ENCODE measurements around the gene PRMT1.

DNA sequence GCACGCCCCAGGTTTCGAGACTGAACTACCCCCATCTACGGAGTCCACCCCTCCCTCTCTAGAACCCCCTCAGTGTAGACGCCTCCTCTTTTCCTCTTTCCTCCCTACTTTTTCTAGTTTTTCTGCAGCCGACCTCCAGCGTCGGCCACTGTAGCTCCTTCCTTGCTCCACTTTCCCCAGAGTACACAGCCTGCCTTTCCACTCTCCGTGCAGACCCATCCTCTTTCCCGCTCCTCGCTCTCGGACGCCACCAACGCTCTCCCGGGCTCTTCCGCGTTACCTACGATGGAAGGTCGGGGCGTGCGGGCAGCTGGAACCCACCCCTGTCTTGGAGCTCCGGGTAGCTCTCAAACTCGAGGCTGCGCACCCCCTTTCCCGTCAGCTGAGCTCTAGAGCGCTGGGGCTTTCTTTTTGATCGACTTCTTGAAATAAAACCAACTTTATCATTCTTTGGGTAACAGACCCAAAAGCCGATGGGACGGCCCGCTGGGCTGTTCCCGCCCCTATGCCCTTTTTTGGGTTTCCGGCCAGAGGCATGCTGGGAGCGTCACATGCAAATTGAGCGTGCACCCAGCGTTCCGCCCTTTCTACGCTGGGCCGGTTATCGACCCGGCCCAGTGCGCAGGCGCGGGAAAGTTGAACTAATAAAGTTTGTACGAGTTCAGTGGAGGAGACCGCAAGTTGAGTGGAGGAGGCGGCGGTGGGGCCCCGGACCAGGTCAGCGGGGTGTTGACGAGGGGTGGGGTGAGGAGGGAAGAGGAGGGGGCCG, 11.5 kb upstream of the PRMT1 start, which contains the start of the genes BCL2L12 and IRF3:
- TF ChIP-seq, protein P1, sequence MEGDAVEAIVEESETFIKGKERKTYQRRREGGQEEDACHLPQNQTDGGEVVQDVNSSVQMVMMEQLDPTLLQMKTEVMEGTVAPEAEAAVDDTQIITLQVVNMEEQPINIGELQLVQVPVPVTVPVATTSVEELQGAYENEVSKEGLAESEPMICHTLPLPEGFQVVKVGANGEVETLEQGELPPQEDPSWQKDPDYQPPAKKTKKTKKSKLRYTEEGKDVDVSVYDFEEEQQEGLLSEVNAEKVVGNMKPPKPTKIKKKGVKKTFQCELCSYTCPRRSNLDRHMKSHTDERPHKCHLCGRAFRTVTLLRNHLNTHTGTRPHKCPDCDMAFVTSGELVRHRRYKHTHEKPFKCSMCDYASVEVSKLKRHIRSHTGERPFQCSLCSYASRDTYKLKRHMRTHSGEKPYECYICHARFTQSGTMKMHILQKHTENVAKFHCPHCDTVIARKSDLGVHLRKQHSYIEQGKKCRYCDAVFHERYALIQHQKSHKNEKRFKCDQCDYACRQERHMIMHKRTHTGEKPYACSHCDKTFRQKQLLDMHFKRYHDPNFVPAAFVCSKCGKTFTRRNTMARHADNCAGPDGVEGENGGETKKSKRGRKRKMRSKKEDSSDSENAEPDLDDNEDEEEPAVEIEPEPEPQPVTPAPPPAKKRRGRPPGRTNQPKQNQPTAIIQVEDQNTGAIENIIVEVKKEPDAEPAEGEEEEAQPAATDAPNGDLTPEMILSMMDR (IDR thresholded peaks at IDR 0.05), result no peak
- peak; percentile 39 to 88 (median 82) for TF ChIP-seq POLR2A (IDR thresholded peaks at IDR 0.05)
